ENCODE results near the gene TUBB1. TPM values are rescaled to one million over a fixed set of nuclear protein-coding genes. Genes with fewer than 3 reads are reported as not detected.
"Not testable (repeated sequence)": the region's sequence is repeated elsewhere in the genome, so short reads cannot be mapped to it uniquely, and the experiment has no call there.

TUBB1 gene
- total and polyA plus RNA-seq, 12 donors: 0.07 to 0.38 (median 0.18) TPM; not detected in 2

- no peaks in the 10 kb centered on the region for H3K27me3 ChIP-seq
- WGBS, 2 donors: 84 to 87% methylated on average over 12 of the region's 12 CpGs
- H3K4me1 ChIP-seq: peaks cover 0 to 45% (median 35%) of the 10 kb centered on the region in 9 donors
- H3K9me3 ChIP-seq: no peaks in the 10 kb centered on the region
- intact Hi-C loops (cut with DNase I): loop anchor here in 7 of 10 donors (2.0 to 10.0 kb wide), 9 partner anchors 50 to 1268 kb away; partner anchors contain the start of genes ATP5F1E (in 3 of the 7) and PMEPA1 (in 1 of the 7)
- peak overlapping the region in 3 of 10 donors; percentile 21 to 90 (median 31) for H3K27ac ChIP-seq
- peaks cover 0 to 19% (median 14%) of the 10 kb centered on the region in 9 donors for H3K36me3 ChIP-seq
- H3K4me3 ChIP-seq: peak overlapping the region in 9 of 10 donors; percentile 47 to 82 (median 73)
- ATAC-seq: no peak
- no peak for DNase-seq
- TF ChIP-seq CTCF (IDR thresholded peaks at IDR 0.05): no peak
These were observed 36.7 kb upstream of the TUBB1 start for GRCh38 chr20:58982406-58983114.

- not testable (repeated sequence) for H3K4me3 ChIP-seq, DNase-seq, ATAC-seq, H3K9me3 ChIP-seq, H3K27ac ChIP-seq, H3K27me3 ChIP-seq
- intact Hi-C loops (cut with DNase I): loop anchor here in 7 of 10 donors (2.0 to 10.0 kb wide), 9 partner anchors 49 to 1268 kb away; partner anchors contain the start of genes ATP5F1E (in 3 of the 7) and PMEPA1 (in 1 of the 7)
- Histone ChIP-seq H3K36me3 (peaks cover 0 to 24% (median 20%) of the 10 kb centered on the region in 9 donors), H3K4me1 (peaks cover 0 to 45% (median 35%) of the 10 kb centered on the region in 9 donors)
- WGBS, 2 donors: 93 to 97% methylated on average over 12 of the region's 12 CpGs
These were observed 36.1 kb upstream of the TUBB1 start for GRCh38 chr20:58983115-58983468.

GRCh38 chr20:58984691-58985090, 34.5 kb upstream of the TUBB1 start:
- H3K36me3 ChIP-seq: peaks cover 3 to 40% (median 33%) of the 10 kb centered on the region in 9 donors
- peaks cover 0 to 45% (median 35%) of the 10 kb centered on the region in 9 donors for H3K4me1 ChIP-seq
- no peaks in the 10 kb centered on the region for H3K9me3 ChIP-seq
- H3K27ac ChIP-seq: no peak overlapping the region
- WGBS, 2 donors: 88 to 89% methylated on average over 6 of the region's 6 CpGs
- no peak overlapping the region for H3K4me3 ChIP-seq
- no peak for DNase-seq
- TF ChIP-seq CTCF (IDR thresholded peaks at IDR 0.05): no peak
- intact Hi-C loops (cut with DNase I): loop anchor here in 7 of 10 donors (5.0 to 10.0 kb wide), 8 partner anchors 48 to 1270 kb away; partner anchors contain the start of genes ATP5F1E (in 3 of the 7) and PMEPA1 (in 1 of the 7)
- ATAC-seq: no peak
- no peaks in the 10 kb centered on the region for H3K27me3 ChIP-seq

GRCh38 chr20:58985656-58986055, 33.6 kb upstream of the TUBB1 start:
- intact Hi-C loops (cut with DNase I): loop anchor here in 3 of 10 donors (5.0 to 10.0 kb wide), 3 partner anchors 47 to 1271 kb away; partner anchors contain the start of genes ATP5F1E (in 2 of the 3) and PMEPA1 (in 1 of the 3)

More at GRCh38 chr20:58985656-58986055, 33.6 kb upstream of the TUBB1 start:
- ATAC-seq (peak in 1 of 8 donors; percentile 41), DNase-seq (no peak)
- no peak overlapping the region for H3K4me3 ChIP-seq
- peaks cover 0 to 42% (median 35%) of the 10 kb centered on the region in 9 donors for H3K4me1 ChIP-seq
- 67 to 77% methylated on average over 5 of the region's 5 CpGs for WGBS, 2 donors
- H3K27ac ChIP-seq: no peak overlapping the region
- no peaks in the 10 kb centered on the region for H3K9me3 ChIP-seq
- no peak for TF ChIP-seq CTCF (IDR thresholded peaks at IDR 0.05)
- H3K27me3 ChIP-seq: no peaks in the 10 kb centered on the region
- H3K36me3 ChIP-seq: peaks cover 3 to 50% (median 43%) of the 10 kb centered on the region in 9 donors

Data from heart right ventricle (tissue), 16 donors.